NOMO-1 (cell line): ENCODE results near the gene GPR84.

Experiments
- DNase-seq, 2 experiments: peaks; one replicate each; lab custom pipeline; 2025; ENCODE audit not compliant: unreplicated experiment in 2 of 2; lab: John Stamatoyannopoulos, UW

GPR84 gene

GRCh38 chr12:54375259-54375579, 10.9 kb upstream of the GPR84 start:
- no peak for DNase-seq

GRCh38 chr12:54374562-54375258, 10.4 kb upstream of the GPR84 start:
- DNase-seq = no peak

GRCh38 chr12:54373649-54374561, 9.6 kb upstream of the GPR84 start:
- no peak for DNase-seq

GRCh38 chr12:54372113-54372806, 8.0 kb upstream of the GPR84 start:
- DNase-seq = no peak

- DNase-seq = no peak
Observed at GRCh38 chr12:54371328-54372112, 7.2 kb upstream of the GPR84 start.

GRCh38 chr12:54370171-54370730, 6.0 kb upstream of the GPR84 start:
- DNase-seq = no peak

- no peak for DNase-seq
Observed at GRCh38 chr12:54369597-54370131, 5.4 kb upstream of the GPR84 start.

- DNase-seq = peak; percentile 74 to 78
Observed at GRCh38 chr12:54368709-54369596, 4.7 kb upstream of the GPR84 start.

- no peak for DNase-seq
Observed at GRCh38 chr12:54368025-54368708, 3.9 kb upstream of the GPR84 start.

- no peak for DNase-seq
Observed at GRCh38 chr12:54363618-54364017, 668 bp downstream of the GPR84 start.

GRCh38 chr12:54363047-54363446, 1.2 kb downstream of the GPR84 start:
- no peak for DNase-seq

- DNase-seq = peak; percentile 40
Observed at GRCh38 chr12:54360717-54361456, 3.4 kb downstream of the GPR84 start.

- DNase-seq = no peak
Observed at GRCh38 chr12:54359762-54360351, 4.4 kb downstream of the GPR84 start.

- peak; percentile 95 to 97 for DNase-seq
Observed at GRCh38 chr12:54358945-54359761, 5.1 kb downstream of the GPR84 start.

- peak in 1 of 2 experiments; percentile 44 for DNase-seq
Observed at GRCh38 chr12:54358191-54358944, 5.9 kb downstream of the GPR84 start.
